SK-N-SH treated with all-trans-retinoic acid at 6 μM for 48 hours (cell line): Measurements from ENCODE around the gene CDKN1A.

Experiments
- ARNTL ChIP-seq: fragments of 450-650 bp; formaldehyde crosslinking; IDR thresholded peaks from 2 replicates; pipeline ENCODE4 v1.5.0; 2020; ENCODE audit warnings: low read depth, mild to moderate bottlenecking, moderate library complexity, borderline replicate concordance
- CSRNP3 ChIP-seq: fragments of 250-450 bp; sonication (Bioruptor Pico); IDR thresholded peaks from 2 replicates; pipeline ENCODE4 v1.5.1; 2021; ENCODE audit warnings: mild to moderate bottlenecking, moderate library complexity
- ESRRG ChIP-seq: fragments of 250-450 bp; sonication (Bioruptor Pico); IDR thresholded peaks from 2 replicates; pipeline ENCODE4 v1.6.1; 2021; ENCODE audit warnings: mild to moderate bottlenecking
- GLIS3 ChIP-seq: fragments of 250-450 bp; sonication (Bioruptor Pico); IDR thresholded peaks from 2 replicates; pipeline ENCODE4 v1.5.0; 2020; ENCODE audit warnings: mild to moderate bottlenecking, moderate library complexity
- ISL1 ChIP-seq: fragments of 250-450 bp; sonication (Bioruptor Pico); IDR thresholded peaks from 2 replicates; pipeline ENCODE4 v2.1.2; 2022; ENCODE audit warnings: mild to moderate bottlenecking, moderate library complexity
- PATZ1 ChIP-seq: fragments of 250-450 bp; sonication (Bioruptor Pico); IDR thresholded peaks from 2 replicates; pipeline ENCODE4 v1.8.0; 2020; ENCODE audit warnings: mild to moderate bottlenecking, moderate library complexity, borderline replicate concordance
- ZFP3 ChIP-seq: fragments of 250-450 bp; sonication (Bioruptor Pico); IDR thresholded peaks from 2 replicates; pipeline ENCODE4 v1.5.0; 2020; ENCODE audit warnings: mild to moderate bottlenecking, moderate library complexity
- ZFP30 ChIP-seq: fragments of 450-650 bp; formaldehyde crosslinking; IDR thresholded peaks from 2 replicates; pipeline ENCODE4 v1.5.0; 2022; ENCODE audit warnings: mild to moderate bottlenecking, moderate library complexity
- ZNF565 ChIP-seq: fragments of 450-650 bp; formaldehyde crosslinking; conservative IDR thresholded peaks from 2 replicates; pipeline ENCODE4 v1.5.0; 2020; ENCODE audit warnings: low read depth, mild to moderate bottlenecking, moderate library complexity
- ZNF70 ChIP-seq: fragments of 450-650 bp; formaldehyde crosslinking; IDR thresholded peaks from 2 replicates; pipeline ENCODE4 v1.5.0; 2020; ENCODE audit warnings: mild to moderate bottlenecking, moderate library complexity
- TF ChIP-seq, protein P1 (sequence below): fragments of 250-450 bp; sonication (Bioruptor Pico); IDR thresholded peaks from 2 replicates; pipeline ENCODE4 v1.5.1; 2020; ENCODE audit warnings: low read depth, mild to moderate bottlenecking, moderate library complexity

DNA sequence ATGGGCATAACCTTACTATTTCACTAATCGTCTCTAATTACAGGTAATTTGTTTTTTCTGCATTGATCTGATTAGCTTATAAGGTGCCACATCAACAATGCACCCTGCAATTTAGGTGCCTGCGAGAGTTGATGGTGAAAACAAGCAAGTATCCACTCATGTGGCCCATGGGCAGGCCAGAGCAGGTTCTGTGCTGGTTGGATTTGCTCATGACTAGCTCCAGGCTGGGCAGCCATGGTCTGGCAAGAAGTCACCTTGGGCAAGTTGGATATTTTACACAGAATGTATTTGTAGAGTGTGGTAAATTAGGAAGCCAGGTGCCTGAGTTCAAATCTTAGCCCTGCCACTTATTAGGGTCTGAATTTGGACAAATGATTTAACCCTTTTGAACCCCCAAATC, 44.4 kb downstream of the CDKN1A start:
- no peak for TF ChIP-seq ISL1 (CRISPR knock-in tag)
- no peak for TF ChIP-seq ARNTL (CRISPR knock-in tag)
- no peak for TF ChIP-seq PATZ1 (CRISPR knock-in tag)
- no peak for TF ChIP-seq GLIS3 (CRISPR knock-in tag)
- TF ChIP-seq ZNF70: no peak
- no peak for TF ChIP-seq ZFP3 (CRISPR knock-in tag)
- no peak for TF ChIP-seq ESRRG
- TF ChIP-seq, protein P1, sequence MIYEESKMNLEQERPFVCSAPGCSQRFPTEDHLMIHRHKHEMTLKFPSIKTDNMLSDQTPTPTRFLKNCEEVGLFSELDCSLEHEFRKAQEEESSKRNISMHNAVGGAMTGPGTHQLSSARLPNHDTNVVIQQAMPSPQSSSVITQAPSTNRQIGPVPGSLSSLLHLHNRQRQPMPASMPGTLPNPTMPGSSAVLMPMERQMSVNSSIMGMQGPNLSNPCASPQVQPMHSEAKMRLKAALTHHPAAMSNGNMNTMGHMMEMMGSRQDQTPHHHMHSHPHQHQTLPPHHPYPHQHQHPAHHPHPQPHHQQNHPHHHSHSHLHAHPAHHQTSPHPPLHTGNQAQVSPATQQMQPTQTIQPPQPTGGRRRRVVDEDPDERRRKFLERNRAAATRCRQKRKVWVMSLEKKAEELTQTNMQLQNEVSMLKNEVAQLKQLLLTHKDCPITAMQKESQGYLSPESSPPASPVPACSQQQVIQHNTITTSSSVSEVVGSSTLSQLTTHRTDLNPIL: no peak
- TF ChIP-seq ZFP30 (CRISPR knock-in tag): no peak
- no peak for TF ChIP-seq CSRNP3 (CRISPR knock-in tag)
- TF ChIP-seq ZNF565 (CRISPR knock-in tag): no peak
